ENCODE results near the gene KCNK1. TPM values are rescaled to one million over a fixed set of nuclear protein-coding genes. Genes with fewer than 3 reads are reported as not detected.
"Not testable (repeated sequence)": the region's sequence is repeated elsewhere in the genome, so short reads cannot be mapped to it uniquely, and the experiment has no call there.

The KCNK1 gene
- total RNA-seq, 4 donors from 2014 or later: 0.20 to 0.49 TPM; not detected in 2

DNA sequence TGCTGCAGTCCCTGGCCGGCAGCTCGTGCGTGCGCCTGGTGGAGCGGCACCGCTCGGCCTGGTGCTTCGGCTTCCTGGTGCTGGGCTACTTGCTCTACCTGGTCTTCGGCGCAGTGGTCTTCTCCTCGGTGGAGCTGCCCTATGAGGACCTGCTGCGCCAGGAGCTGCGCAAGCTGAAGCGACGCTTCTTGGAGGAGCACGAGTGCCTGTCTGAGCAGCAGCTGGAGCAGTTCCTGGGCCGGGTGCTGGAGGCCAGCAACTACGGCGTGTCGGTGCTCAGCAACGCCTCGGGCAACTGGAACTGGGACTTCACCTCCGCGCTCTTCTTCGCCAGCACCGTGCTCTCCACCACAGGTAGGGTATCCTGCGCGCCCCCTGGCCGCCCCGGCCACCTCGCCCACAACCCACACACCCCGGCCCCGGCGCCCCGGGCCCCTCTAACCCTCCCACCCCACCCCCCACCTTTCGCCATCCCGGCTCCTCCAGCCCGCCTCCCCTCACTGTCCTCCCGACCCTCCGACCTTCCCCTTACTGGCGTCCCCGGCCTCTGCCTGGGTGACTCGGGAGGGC, 352 bp downstream of the KCNK1 start:
- peak in 1 of 2 donors; percentile 16 for ATAC-seq
- intact Hi-C loops (cut with DNase I; ENCODE audit: low total_unique reads) (no loop called here), in situ Hi-C loops (cut with MboI; ENCODE audit: low sequenced_read_pairs in 4 of 4) (no loop called here)
- Histone ChIP-seq H3K4me1 (no peaks in the 10 kb centered on the region), H3K36me3 (no peaks in the 10 kb centered on the region), H3K4me3 (peak overlapping the region in 3 of 4 donors; percentile 13 to 46 (median 43)), H3K27me3 (peaks cover 20 to 32% (median 20%) of the 10 kb centered on the region in 3 donors), H3K9me3 (no peaks in the 10 kb centered on the region), H3K27ac (no peak overlapping the region)
- DNase-seq: no peak
- TF ChIP-seq, protein P1, sequence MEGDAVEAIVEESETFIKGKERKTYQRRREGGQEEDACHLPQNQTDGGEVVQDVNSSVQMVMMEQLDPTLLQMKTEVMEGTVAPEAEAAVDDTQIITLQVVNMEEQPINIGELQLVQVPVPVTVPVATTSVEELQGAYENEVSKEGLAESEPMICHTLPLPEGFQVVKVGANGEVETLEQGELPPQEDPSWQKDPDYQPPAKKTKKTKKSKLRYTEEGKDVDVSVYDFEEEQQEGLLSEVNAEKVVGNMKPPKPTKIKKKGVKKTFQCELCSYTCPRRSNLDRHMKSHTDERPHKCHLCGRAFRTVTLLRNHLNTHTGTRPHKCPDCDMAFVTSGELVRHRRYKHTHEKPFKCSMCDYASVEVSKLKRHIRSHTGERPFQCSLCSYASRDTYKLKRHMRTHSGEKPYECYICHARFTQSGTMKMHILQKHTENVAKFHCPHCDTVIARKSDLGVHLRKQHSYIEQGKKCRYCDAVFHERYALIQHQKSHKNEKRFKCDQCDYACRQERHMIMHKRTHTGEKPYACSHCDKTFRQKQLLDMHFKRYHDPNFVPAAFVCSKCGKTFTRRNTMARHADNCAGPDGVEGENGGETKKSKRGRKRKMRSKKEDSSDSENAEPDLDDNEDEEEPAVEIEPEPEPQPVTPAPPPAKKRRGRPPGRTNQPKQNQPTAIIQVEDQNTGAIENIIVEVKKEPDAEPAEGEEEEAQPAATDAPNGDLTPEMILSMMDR (IDR thresholded peaks at IDR 0.05 in 4 of 5, conservative IDR thresholded peaks at IDR 0.05 in 1 of 5): no peak
- no peak for TF ChIP-seq POLR2A (IDR thresholded peaks at IDR 0.05)

DNA sequence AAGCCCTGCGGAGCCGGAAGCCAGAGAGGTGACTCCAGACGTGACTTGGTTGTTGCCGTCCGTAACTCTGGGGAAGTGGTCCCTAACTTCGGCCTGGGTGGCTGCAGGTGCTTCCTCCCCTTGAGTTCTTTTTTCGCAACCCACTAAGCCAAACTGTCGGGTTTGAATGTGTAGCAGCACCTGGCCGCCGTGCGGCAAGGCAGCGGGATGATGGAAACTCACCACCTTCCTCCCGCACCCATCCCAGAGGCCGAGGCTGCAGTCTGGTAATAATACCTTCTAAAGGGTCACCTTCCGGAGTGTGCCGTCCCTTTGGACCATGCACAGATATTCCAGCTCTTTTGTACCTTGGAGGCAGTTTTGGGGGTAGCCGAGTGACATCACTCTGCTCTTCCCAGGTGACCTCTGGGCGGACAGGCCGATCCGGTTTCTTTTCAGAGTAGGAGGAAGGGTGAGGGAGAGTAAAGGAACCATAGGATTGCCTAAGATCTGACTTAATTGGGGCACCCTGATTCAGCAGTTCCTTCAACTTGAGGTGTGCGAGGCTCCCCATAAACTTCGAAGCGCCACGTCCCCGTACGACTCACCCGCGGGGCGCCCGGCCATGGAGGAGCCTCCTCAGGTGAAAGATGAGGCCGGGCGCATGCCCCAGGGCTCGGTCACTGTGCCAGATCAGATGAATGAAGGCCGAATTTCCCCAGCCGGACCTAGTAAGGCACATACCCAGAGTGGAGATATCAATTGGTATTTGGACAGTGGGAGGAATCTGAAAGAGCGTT, 1.0 kb downstream of the KCNK1 start:
- peak overlapping the region in 3 of 4 donors; percentile 13 to 46 (median 43) for H3K4me3 ChIP-seq
- ATAC-seq (no peak), DNase-seq (no peak)
- intact Hi-C loops (cut with DNase I; ENCODE audit: low total_unique reads) (no loop called here), in situ Hi-C loops (cut with MboI; ENCODE audit: low sequenced_read_pairs in 4 of 4) (no loop called here)
- no peak overlapping the region for H3K27ac ChIP-seq
- no peaks in the 10 kb centered on the region for H3K36me3 ChIP-seq
- TF ChIP-seq, protein P1 (IDR thresholded peaks at IDR 0.05 in 4 of 5, conservative IDR thresholded peaks at IDR 0.05 in 1 of 5): no peak
- no peak for TF ChIP-seq POLR2A (IDR thresholded peaks at IDR 0.05)
- H3K4me1 ChIP-seq: no peaks in the 10 kb centered on the region
- peaks cover 20 to 32% (median 20%) of the 10 kb centered on the region in 3 donors for H3K27me3 ChIP-seq
- no peaks in the 10 kb centered on the region for H3K9me3 ChIP-seq

DNA sequence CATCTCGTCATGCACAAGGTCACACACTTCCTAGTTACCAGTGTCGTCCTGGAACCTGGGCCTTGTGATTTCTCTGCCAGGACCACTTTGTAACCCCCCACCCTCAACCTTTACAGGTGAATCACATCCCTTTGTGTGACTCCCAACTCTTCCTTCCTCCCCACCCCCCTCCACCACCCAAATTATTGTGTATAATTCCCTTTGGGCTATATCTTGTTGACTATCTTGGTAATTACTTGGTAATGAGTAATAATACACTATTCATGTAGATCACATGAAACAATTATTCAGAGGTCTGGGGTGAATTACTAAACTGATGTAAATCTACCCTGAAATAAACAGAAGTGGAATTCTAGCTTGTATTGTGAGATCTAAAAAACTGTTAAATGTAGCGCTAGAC, 1.7 kb downstream of the KCNK1 start:
- Histone ChIP-seq H3K27ac (no peak overlapping the region), H3K4me3 (no peak overlapping the region), H3K4me1 (no peaks in the 10 kb centered on the region), H3K27me3 (peaks cover 20 to 32% (median 20%) of the 10 kb centered on the region in 3 donors), H3K9me3 (no peaks in the 10 kb centered on the region), H3K36me3 (no peaks in the 10 kb centered on the region)
- in situ Hi-C loops (cut with MboI; ENCODE audit: low sequenced_read_pairs in 4 of 4) (no loop called here), intact Hi-C loops (cut with DNase I; ENCODE audit: low total_unique reads) (no loop called here)
- TF ChIP-seq POLR2A (IDR thresholded peaks at IDR 0.05): no peak
- TF ChIP-seq, protein P1 (IDR thresholded peaks at IDR 0.05 in 4 of 5, conservative IDR thresholded peaks at IDR 0.05 in 1 of 5): no peak
- no peak for ATAC-seq
- DNase-seq: no peak

DNA sequence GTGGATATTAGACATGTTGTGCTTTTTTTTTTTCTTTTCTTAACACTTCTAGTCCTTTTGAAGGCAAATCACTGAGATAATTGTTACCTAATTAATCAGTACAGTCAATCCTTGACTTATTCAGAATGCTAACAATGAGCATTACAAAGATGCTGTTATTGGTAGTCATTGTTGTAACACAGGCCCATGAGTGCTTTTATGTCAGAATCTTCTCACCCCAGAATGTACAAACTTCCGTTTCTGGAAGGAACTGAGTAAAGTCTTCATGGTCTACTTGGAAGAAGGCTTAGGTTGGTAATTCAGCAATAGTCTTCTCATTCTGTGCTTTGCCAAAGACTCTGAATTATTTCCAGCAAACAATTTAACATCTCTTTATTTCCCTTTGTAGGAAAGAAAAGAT, 3.1 kb downstream of the KCNK1 start:
- Histone ChIP-seq H3K36me3 (no peaks in the 10 kb centered on the region), H3K9me3 (no peaks in the 10 kb centered on the region), H3K4me3 (no peak overlapping the region), H3K27me3 (peaks cover 20 to 32% (median 20%) of the 10 kb centered on the region in 3 donors), H3K4me1 (no peaks in the 10 kb centered on the region), H3K27ac (no peak overlapping the region)
- DNase-seq: no peak
- TF ChIP-seq, protein P1 (IDR thresholded peaks at IDR 0.05 in 4 of 5, conservative IDR thresholded peaks at IDR 0.05 in 1 of 5): no peak
- TF ChIP-seq POLR2A (IDR thresholded peaks at IDR 0.05): no peak
- no peak for ATAC-seq
- intact Hi-C loops (cut with DNase I; ENCODE audit: low total_unique reads) (no loop called here), in situ Hi-C loops (cut with MboI; ENCODE audit: low sequenced_read_pairs in 4 of 4) (no loop called here)

DNA sequence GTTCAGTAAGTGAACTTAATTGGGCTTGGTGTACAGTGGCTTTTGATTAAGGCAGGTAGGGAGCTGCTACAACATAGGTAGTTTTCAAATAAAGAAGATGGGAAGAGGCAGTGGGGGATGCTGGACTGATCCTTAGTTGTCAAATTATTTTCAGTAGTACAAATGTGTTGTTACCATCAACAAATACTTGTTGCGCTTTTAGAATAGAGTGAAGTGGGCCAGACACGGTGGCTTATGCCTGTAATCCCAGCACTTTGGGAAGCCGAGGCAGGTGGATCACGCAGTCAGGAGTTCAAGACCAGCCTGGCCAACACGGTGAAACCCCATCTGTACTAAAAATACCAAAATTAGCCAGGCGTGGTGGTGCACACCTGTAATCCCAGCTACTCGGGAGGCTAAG, 5.5 kb downstream of the KCNK1 start:
- H3K36me3 ChIP-seq; in situ Hi-C loops (cut with MboI; ENCODE audit: low sequenced_read_pairs in 4 of 4); H3K9me3 ChIP-seq; H3K27ac ChIP-seq; intact Hi-C loops (cut with DNase I; ENCODE audit: low total_unique reads); H3K4me3 ChIP-seq; DNase-seq; ATAC-seq; H3K4me1 ChIP-seq: not testable (repeated sequence)
- H3K27me3 ChIP-seq: peaks cover 9 to 20% (median 14%) of the 10 kb centered on the region in 3 donors
